ENCODE data around the gene SERTAD1. TPM values are rescaled to one million over a fixed set of nuclear protein-coding genes. Genes with fewer than 3 reads are reported as not detected.

The SERTAD1 gene
- total and polyA plus RNA-seq, 2 of the 8 experiments (the other 6 are each of a cell fraction or from before 2014, with no cell fraction given): 5.4 to 6.6 TPM

DNA sequence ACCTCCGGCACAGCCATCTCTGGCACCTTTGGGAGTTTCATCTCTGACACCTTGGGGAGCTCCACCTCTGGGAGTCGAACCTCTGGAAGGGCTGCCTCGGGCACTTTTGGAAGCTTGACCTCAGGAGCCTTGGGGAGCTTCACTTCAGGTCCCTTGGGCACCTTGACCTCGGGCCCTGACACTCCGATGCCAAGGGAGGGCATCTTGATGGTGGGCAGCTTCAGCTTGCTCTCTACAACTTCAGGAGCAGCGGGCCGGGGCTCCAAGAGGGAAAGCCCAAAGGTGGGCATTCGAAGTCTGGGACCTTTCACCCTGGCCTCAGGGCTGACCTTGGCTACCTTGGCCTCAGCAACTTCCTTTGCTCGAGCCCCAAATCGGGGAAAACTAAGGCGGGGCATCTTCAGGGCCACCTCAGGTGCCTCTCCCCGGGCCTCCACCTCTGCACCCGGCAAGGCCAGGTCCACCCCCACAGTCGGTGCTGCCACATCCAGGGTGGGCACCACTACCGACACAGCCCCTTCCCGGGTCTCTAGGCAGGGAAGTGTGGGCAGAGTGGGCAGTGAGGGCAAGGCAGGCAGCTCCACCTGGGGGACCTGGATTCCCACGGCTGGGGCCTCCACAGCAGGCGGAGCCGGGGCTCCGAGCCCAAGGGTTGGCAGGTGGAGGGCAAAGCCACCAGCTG is 28.8 kb downstream of the SERTAD1 start:
- Histone ChIP-seq H3K36me3 (ENCODE audit: control insufficient read depth in 2 of 4, insufficient read depth in 4 of 4, low read length in 3 of 4) (no peaks in the 10 kb centered on the region), H3K9ac (replicated peaks in 1 of 4; ENCODE audit: extremely low read depth in 1 of 4, low read depth in 3 of 4, low read length in 3 of 4) (no peak overlapping the region), H2BK20ac (ENCODE audit: low read length) (no peak overlapping the region), H4K5ac (ENCODE audit: insufficient read length, low read depth, low read length) (no peak overlapping the region), H3K18ac (ENCODE audit: extremely low read depth, low read length) (no peak overlapping the region), H3K23ac (ENCODE audit: insufficient read length) (no peak overlapping the region), H2BK120ac (replicated peaks; ENCODE audit: low read depth, low read length) (no peak overlapping the region), H3K27ac (ENCODE audit: low read depth, low read length) (no peak overlapping the region), H2AK5ac (ENCODE audit: low read depth, low read length) (no peak overlapping the region), H3K23me2 (ENCODE audit: low read depth, low read length) (peaks cover 3% of the 10 kb centered on the region; the same call in 1 of the 2 replicates), H3K4me3 (ENCODE audit: extremely low read depth in 1 of 4, insufficient read depth in 2 of 4, low read depth in 3 of 4, low read length in 4 of 4) (no peak overlapping the region), H3K4me1 (replicated peaks in 1 of 4; ENCODE audit: control insufficient read depth in 3 of 4, insufficient read depth in 4 of 4, low read length in 3 of 4) (peaks cover 0 to 5% (median 4%) of the 10 kb centered on the region in 4 experiments; a peak in 5 of 7 replicates), H3K79me1 (ENCODE audit: low read depth, low read length) (no peaks in the 10 kb centered on the region), H3K56ac (replicated peaks; ENCODE audit: insufficient read length, low read depth, low read length) (no peak overlapping the region), H2BK15ac (ENCODE audit: low read length) (no peak overlapping the region; the same call in 1 of the 2 replicates), H4K8ac (ENCODE audit: extremely low read depth, insufficient read depth, low read length) (no peak overlapping the region), H4K20me1 (replicated peaks in 1 of 2; ENCODE audit: control insufficient read depth in 1 of 2, insufficient read depth in 2 of 2, low read length in 2 of 2) (peaks cover 0 to 1% of the 10 kb centered on the region in 2 experiments), H2AFZ (ENCODE audit: low read length) (no peak overlapping the region), H3K9me3 (ENCODE audit: insufficient read depth in 2 of 2, low read depth in 1 of 2, low read length in 1 of 2) (no peaks in the 10 kb centered on the region), H3K4me2 (ENCODE audit: insufficient read depth in 1 of 2, low read depth in 2 of 2, low read length in 2 of 2) (no peak overlapping the region), H3K27me3 (replicated peaks in 1 of 4; ENCODE audit: control insufficient read depth in 3 of 4, extremely low read depth in 1 of 4, insufficient read depth in 3 of 4, low read length in 3 of 4) (peaks cover 0 to 8% (median 5%) of the 10 kb centered on the region in 4 experiments; a peak in 6 of 7 replicates), H4K91ac (replicated peaks; ENCODE audit: insufficient read length, low read length) (no peak overlapping the region), H2BK5ac (ENCODE audit: low read depth, low read length) (no peak overlapping the region), H2BK12ac (ENCODE audit: low read depth, low read length) (no peak overlapping the region), H3K14ac (ENCODE audit: insufficient read length) (no peak overlapping the region), H3K79me2 (ENCODE audit: control insufficient read depth in 1 of 2, insufficient read depth in 2 of 2, low read length in 2 of 2) (no peaks in the 10 kb centered on the region), H3K4ac (replicated peaks; ENCODE audit: insufficient read length, low read depth, low read length) (no peak overlapping the region)
- ChIA-PET POLR2A (ENCODE audit: partially characterized antibody) (interaction anchor here (0.7 to 5.4 kb wide), 5 partner anchors 11 to 36 kb away, joined by 3 to 24 read pairs (median 4); no protein-coding TSS in a partner anchor), CTCF (ENCODE audit: partially characterized antibody) (interaction anchor here (0.7 to 2.5 kb wide), 10 partner anchors 9 to 257 kb away, joined by 3 to 12 read pairs (median 3); no protein-coding TSS in a partner anchor)
- 88% methylated on average over 15 of the region's 20 CpGs; no CpG with 5 or more reads in 1 of the 2 experiments for WGBS, 2 experiments (ENCODE audit: extremely low coverage in 1 of 2, insufficient coverage in 1 of 2, insufficient read length in 1 of 2, insufficient replicate concordance in 2 of 2, low coverage in 1 of 2, low lambda C conversion rate in 2 of 2, missing lambda C conversion rate in 1 of 2)
- DNase-seq (ENCODE audit: low read depth in 1 of 2, low spot score in 2 of 2) (no peak), FAIRE-seq (no peak)
- TF ChIP-seq SIRT6 (IDR thresholded peaks at IDR 0.05; ENCODE audit: low read length) (no peak), EGR1 (IDR thresholded peaks at IDR 0.05; ENCODE audit: borderline replicate concordance, low read depth, low read length) (no peak), CTBP2 (IDR thresholded peaks at IDR 0.05; ENCODE audit: borderline replicate concordance, insufficient read depth, insufficient read length, low read length) (no peak), FOSL1 (IDR thresholded peaks at IDR 0.05; ENCODE audit: insufficient read depth, low read depth, low read length) (no peak), EP300 (IDR thresholded peaks at IDR 0.05; ENCODE audit: borderline replicate concordance in 1 of 2, low read depth in 2 of 2, low read length in 2 of 2) (no peak), GABPA (IDR thresholded peaks at IDR 0.05; ENCODE audit: borderline replicate concordance, insufficient read depth, low read length) (no peak), RNF2 (IDR thresholded peaks at IDR 0.05; ENCODE audit: borderline replicate concordance, low read depth, low read length, missing control alignments, poor library complexity, severe bottlenecking) (no peak), CBX8 (IDR thresholded peaks at IDR 0.05; ENCODE audit: borderline replicate concordance, low read depth, low read length) (no peak), SIN3A (conservative IDR thresholded peaks at IDR 0.05 in 1 of 2, IDR thresholded peaks at IDR 0.05 in 1 of 2; ENCODE audit: low read depth in 1 of 2, low read length in 2 of 2) (no peak), NRF1 (IDR thresholded peaks at IDR 0.05; ENCODE audit: low read depth, low read length) (no peak), GTF2F1 (IDR thresholded peaks at IDR 0.05; ENCODE audit: borderline replicate concordance, low read depth, low read length) (no peak)
